GM12873 (cell line): Measurements from ENCODE around the gene WHAMM.

Experiments
- TF ChIP-seq, protein P1 (sequence below): IDR thresholded peaks from 2 replicates; pipeline ENCODE4 v1.5.1; 2012; ENCODE audit warnings: low read depth, mild to moderate bottlenecking, moderate library complexity, low read length, control low read depth; ENCODE audit not compliant: insufficient read depth; ENCODE audit errors: missing control alignments

Gene WHAMM

DNA sequence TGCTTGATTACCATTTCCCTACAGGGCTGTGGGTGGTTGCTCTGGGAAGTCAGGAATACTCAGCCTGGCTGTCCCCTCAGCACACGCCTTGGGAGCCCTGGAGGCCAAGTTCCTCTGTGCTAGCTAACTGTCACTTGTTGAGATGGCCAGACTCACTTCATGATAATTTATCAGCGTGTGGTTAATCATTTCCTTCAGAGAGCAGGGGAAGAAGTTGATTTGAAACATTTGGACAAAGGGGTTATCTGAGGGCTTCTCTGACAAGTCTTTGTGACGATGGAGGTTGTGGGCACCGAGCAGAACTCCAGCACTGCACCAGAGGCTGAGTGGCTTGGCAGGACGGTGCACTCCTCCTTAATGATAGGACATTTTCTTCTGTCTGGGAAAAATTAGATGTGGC lies 61.9 kb downstream of the WHAMM start:
- TF ChIP-seq, protein P1, sequence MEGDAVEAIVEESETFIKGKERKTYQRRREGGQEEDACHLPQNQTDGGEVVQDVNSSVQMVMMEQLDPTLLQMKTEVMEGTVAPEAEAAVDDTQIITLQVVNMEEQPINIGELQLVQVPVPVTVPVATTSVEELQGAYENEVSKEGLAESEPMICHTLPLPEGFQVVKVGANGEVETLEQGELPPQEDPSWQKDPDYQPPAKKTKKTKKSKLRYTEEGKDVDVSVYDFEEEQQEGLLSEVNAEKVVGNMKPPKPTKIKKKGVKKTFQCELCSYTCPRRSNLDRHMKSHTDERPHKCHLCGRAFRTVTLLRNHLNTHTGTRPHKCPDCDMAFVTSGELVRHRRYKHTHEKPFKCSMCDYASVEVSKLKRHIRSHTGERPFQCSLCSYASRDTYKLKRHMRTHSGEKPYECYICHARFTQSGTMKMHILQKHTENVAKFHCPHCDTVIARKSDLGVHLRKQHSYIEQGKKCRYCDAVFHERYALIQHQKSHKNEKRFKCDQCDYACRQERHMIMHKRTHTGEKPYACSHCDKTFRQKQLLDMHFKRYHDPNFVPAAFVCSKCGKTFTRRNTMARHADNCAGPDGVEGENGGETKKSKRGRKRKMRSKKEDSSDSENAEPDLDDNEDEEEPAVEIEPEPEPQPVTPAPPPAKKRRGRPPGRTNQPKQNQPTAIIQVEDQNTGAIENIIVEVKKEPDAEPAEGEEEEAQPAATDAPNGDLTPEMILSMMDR = no peak

DNA sequence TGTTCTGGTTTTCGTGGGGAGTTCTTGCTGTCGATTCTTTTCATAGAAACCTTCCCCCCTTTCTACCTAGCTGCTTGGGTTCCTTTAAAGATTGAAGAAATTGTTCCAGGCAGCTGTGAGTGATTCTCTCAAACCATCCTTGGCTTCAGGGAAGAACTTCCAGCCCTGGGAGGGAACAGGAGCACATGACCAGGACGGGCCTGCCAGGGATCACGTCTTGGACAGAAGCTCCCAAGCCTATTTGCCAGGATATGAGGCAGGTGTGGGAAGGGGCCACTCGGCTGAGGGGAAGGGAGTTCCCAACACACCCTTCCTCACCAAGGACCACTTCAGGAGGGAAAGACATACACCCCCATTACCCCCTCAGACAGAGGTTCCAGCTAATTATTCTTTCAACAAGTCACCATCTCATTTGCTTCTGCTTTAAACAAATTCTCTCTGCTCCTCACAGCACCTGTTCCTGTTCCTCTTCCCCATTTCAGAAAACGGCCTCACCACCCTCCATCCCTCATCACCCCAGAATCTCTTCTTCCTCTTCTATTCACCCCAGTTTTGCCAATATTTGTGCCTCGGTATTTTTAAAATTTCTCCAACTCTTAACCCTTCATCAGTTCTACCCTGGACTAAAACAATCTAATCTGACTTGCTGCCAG lies 62.5 kb downstream of the WHAMM start:
- TF ChIP-seq, protein P1 = no peak

DNA sequence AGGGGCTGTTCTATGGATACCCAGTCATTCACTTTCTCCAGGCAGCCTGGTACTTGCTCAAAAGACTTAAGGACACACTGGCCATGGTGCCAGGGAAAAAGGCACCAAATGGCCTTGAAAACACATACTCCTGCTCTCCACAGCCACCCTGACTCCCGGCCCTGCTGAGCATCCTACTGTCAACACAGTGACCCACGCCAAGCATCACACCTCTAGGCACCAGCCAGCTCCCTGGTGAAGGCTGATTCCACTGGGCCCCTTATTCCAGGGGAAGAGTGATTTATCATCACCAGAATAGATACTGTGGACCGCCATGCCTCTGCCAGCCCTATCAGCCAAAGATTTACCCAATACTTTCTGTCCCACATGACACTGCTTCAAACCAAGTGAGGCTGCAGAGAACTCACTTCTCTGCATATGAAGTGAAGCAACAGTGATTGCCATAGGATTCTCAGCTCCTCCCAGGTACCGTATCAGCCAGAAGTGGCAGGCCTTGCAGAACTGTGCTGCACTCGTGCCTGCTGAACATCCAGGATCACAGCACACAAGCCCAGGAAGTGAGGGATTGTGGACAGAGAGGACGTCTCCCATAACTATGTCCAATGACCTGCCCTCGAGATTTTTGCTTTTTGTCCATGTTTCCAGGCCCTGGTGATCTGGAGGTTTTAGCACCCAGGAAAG lies 63.7 kb downstream of the WHAMM start:
- TF ChIP-seq, protein P1 = no peak

DNA sequence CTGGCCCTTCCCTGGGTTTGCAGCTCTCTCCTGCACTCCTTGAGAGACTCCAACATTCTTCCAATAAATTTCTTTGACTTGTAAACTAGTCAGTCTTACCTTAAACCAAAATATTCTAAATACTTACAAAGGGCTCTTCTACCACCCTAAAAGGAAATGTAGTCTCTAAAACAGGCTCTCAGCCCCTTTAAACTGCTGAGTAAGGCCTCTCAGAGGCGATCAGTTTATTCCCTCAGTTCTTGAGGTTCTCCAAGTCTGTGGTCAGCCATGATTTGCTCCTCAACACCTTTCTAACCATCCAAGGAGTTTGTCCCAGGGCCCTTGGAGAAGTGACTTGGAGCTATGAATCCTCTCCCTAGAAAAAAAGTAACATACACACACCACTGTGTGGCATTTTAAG lies 64.8 kb downstream of the WHAMM start:
- TF ChIP-seq, protein P1 = no peak

DNA sequence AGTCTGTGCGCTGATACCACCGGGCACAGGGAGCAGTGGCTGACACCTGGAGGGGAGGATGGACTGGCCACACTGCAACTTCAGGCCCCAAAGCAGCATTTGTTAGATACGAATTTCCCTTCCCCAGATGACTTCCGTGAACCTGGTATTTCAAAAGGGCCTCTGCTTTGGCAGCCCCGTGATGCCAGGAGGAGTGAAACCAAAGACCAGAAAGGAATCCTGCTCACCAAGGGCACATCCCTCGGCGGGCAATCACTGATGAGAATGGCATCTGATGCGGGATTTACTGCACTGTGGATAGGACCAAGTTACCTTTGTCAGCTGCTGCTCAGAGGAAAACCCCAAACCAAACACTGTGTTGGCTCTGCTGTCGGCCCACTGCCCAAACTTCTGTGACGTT lies 65.5 kb downstream of the WHAMM start:
- TF ChIP-seq, protein P1 = no peak

DNA sequence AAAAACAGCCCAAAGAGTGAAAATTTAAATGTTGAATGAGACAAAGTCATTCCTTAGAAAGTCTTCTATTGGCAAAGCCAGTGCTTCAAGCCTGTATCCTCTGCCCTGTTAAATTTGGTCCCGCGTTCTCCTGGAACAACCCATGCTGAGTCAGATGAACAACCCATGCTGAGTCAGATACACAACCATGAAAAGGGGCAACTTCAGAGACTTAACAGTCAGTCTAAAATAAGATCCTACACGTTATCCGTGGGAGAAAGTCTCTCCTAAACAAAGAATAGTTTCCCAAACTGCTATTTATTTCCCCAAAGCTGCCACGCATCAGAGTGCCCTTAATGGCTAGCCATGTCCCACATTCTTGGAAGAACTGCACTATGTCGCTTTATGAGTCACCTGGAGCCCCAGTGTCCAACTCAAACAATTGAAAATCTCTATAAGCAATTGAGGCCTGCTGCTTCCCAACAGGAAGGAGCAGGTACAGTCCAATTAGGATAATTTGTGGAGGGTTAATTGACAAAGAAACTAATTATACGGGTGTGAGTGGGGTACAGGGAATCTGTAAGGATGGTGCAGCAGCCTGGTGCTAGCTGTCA lies 66.1 kb downstream of the WHAMM start:
- TF ChIP-seq, protein P1 = no peak

DNA sequence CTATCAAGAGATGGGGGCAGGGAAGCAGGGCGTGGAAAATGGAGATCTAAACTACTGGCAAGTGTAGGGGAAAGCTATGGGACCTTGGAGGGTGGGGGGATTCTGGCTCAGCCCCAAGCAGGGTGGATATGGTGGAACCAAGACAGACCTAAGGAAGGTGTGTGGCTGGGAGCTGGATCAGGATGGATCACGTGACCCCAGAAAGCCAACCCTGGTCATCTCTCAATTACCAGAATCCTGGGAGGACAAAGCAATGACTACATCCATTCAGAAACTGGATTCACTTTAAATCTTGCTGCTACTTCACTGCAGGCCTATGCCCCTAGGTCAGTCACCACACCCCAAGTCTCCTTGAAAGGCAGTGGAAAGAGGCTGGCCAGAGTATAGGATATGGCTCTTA lies 68.4 kb downstream of the WHAMM start:
- TF ChIP-seq, protein P1 = no peak
